Measurements from ENCODE around the gene IGDCC3.
"Not testable (repeated sequence)": the region's sequence is repeated elsewhere in the genome, so short reads cannot be mapped to it uniquely, and the experiment has no call there.

The IGDCC3 gene

GRCh38 chr15:65405791-65406423 is 28.1 kb upstream of the IGDCC3 start:
- no peak for DNase-seq

- DNase-seq, result no peak
Measured at GRCh38 chr15:65404186-65404872, 26.5 kb upstream of the IGDCC3 start.

- DNase-seq, result no peak
Measured at GRCh38 chr15:65402961-65403360, 25.2 kb upstream of the IGDCC3 start.

- DNase-seq, result no peak
Measured at GRCh38 chr15:65401611-65402240, 23.9 kb upstream of the IGDCC3 start.

- peak in 3 of 4 experiments; percentile 8 to 28 (median 8) for DNase-seq
Measured at GRCh38 chr15:65400760-65401610, 23.2 kb upstream of the IGDCC3 start.

GRCh38 chr15:65399997-65400396 is 22.2 kb upstream of the IGDCC3 start:
- DNase-seq, result no peak

GRCh38 chr15:65399001-65399706 is 21.4 kb upstream of the IGDCC3 start:
- no peak for DNase-seq

GRCh38 chr15:65398486-65398885 is 20.7 kb upstream of the IGDCC3 start:
- not testable (repeated sequence) for DNase-seq

GRCh38 chr15:65396965-65397317 is 19.1 kb upstream of the IGDCC3 start:
- no peak for DNase-seq

- no peak for DNase-seq
Measured at GRCh38 chr15:65396283-65396964, 18.6 kb upstream of the IGDCC3 start.

- no peak for DNase-seq
Measured at GRCh38 chr15:65395567-65396202, 17.9 kb upstream of the IGDCC3 start.

GRCh38 chr15:65394936-65395335 is 17.1 kb upstream of the IGDCC3 start:
- no peak for DNase-seq

- DNase-seq, result no peak
Measured at GRCh38 chr15:65394280-65394789, 16.5 kb upstream of the IGDCC3 start.

- no peak for DNase-seq
Measured at GRCh38 chr15:65393557-65393956, 15.8 kb upstream of the IGDCC3 start.

- DNase-seq, result no peak
Measured at GRCh38 chr15:65393091-65393490, 15.3 kb upstream of the IGDCC3 start.

GRCh38 chr15:65392368-65392767 is 14.6 kb upstream of the IGDCC3 start:
- DNase-seq, result no peak

GRCh38 chr15:65391732-65392131 is 13.9 kb upstream of the IGDCC3 start:
- no peak for DNase-seq

GRCh38 chr15:65390447-65390846 is 12.6 kb upstream of the IGDCC3 start:
- DNase-seq, result no peak

GRCh38 chr15:65389226-65389625 is 11.4 kb upstream of the IGDCC3 start:
- no peak for DNase-seq

GRCh38 chr15:65388306-65389080 is 10.7 kb upstream of the IGDCC3 start:
- DNase-seq, result no peak

GRCh38 chr15:65386886-65387285 is 9.1 kb upstream of the IGDCC3 start:
- DNase-seq, result no peak

Data from activated naive CD4-positive, alpha-beta T cell (primary cell).